GM23338 (cell line): ENCODE data around the gene TENM4. TPM values are rescaled to one million over a fixed set of nuclear protein-coding genes. Genes with fewer than 3 reads are reported as not detected.

Experiments used
- ATAC-seq: fragments of 200-7000 bp; cut with Tn5 transposase; 3 replicates; pipeline ENCODE4 v1.9.1; 2020
- DNase-seq: peaks from one replicate; pipeline ENCODE4 v3.0.0-alpha.2; 2015; ENCODE audit warnings: low spot score
- H2AFZ ChIP-seq: fragments of 200-600 bp; sonication (generic); 2 replicates; pipeline ENCODE4 v1.8.0; 2016; ENCODE audit warnings: antibody characterized with exemption, mild to moderate bottlenecking, moderate library complexity
- H3F3A ChIP-seq: fragments of 200-600 bp; sonication (generic); replicated peaks from 2 replicates; pipeline ENCODE4 v1.8.0; 2017; ENCODE audit warnings: antibody characterized with exemption, mixed run types, low read depth
- H3K27ac ChIP-seq: fragments of 200-600 bp; sonication (generic); 2 replicates; pipeline ENCODE4 v1.6.1; 2016; ENCODE audit warnings: low read depth
- H3K27me3 ChIP-seq: fragments of 200-600 bp; sonication (generic); 2 replicates; pipeline ENCODE4 v1.8.0; 2016; ENCODE audit warnings: mild to moderate bottlenecking, mixed run types, moderate library complexity; ENCODE audit not compliant: insufficient read depth
- H3K36me3 ChIP-seq: fragments of 200-600 bp; sonication (generic); 2 replicates; pipeline ENCODE4 v1.8.0; 2016; ENCODE audit warnings: mild to moderate bottlenecking; ENCODE audit not compliant: insufficient read depth
- H3K4me1 ChIP-seq: fragments of 200-600 bp; sonication (generic); 2 replicates; pipeline ENCODE4 v1.8.0; 2016; ENCODE audit warnings: mild to moderate bottlenecking, moderate library complexity; ENCODE audit not compliant: insufficient read depth
- H3K4me2 ChIP-seq: fragments of 200-600 bp; sonication (generic); 2 replicates; pipeline ENCODE4 v1.7.1; 2017; ENCODE audit warnings: mixed run types
- H3K4me3 ChIP-seq: fragments of 200-600 bp; sonication (generic); 2 replicates; pipeline ENCODE4 v1.6.1; 2016; ENCODE audit warnings: mixed run types
- H3K79me2 ChIP-seq: fragments of 200-600 bp; sonication (generic); replicated peaks from 2 replicates; pipeline ENCODE4 v1.8.0; 2017; ENCODE audit warnings: mild to moderate bottlenecking; ENCODE audit not compliant: insufficient read depth
- H3K9me2 ChIP-seq: fragments of 200-600 bp; sonication (generic); 2 replicates; pipeline ENCODE4 v1.8.0; 2017; ENCODE audit not compliant: insufficient read depth
- H4K20me1 ChIP-seq: fragments of 200-600 bp; sonication (generic); replicated peaks from 2 replicates; pipeline ENCODE4 v1.8.0; 2017; ENCODE audit warnings: mild to moderate bottlenecking; ENCODE audit not compliant: insufficient read depth
- H3K27ac Mint-ChIP-seq: 2 replicates; pipeline ENCODE4 v1.8.0; 2020; ENCODE audit warnings: inconsistent platforms, mild to moderate bottlenecking, moderate library complexity, mixed read lengths
- H3K27me3 Mint-ChIP-seq: 3 replicates; pipeline ENCODE4 v1.8.0; 2022; ENCODE audit warnings: low read depth, mild to moderate bottlenecking, moderate library complexity, mixed read lengths, inconsistent platforms; ENCODE audit not compliant: insufficient read depth, poor library complexity
- H3K36me3 Mint-ChIP-seq: 3 replicates; pipeline ENCODE4 v1.8.0; 2021; ENCODE audit warnings: low read depth, mild to moderate bottlenecking, inconsistent platforms, moderate library complexity, mixed read lengths
- H3K4me1 Mint-ChIP-seq: 3 replicates; pipeline ENCODE4 v1.8.0; 2020; ENCODE audit warnings: mild to moderate bottlenecking, inconsistent platforms, mixed read lengths
- H3K4me3 Mint-ChIP-seq: 3 replicates; pipeline ENCODE4 v1.8.0; 2021; ENCODE audit warnings: moderate library complexity, mild to moderate bottlenecking, inconsistent platforms, mixed read lengths
- H3K9me3 Mint-ChIP-seq: 3 replicates; pipeline ENCODE4 v1.8.0; 2020; ENCODE audit warnings: moderate library complexity, mild to moderate bottlenecking, inconsistent platforms, mixed read lengths
- CREB1 ChIP-seq: fragments of 250-450 bp; sonication (Bioruptor Pico); IDR thresholded peaks from 2 replicates; pipeline ENCODE4 v1.5.0; 2020; ENCODE audit warnings: low read depth, mild to moderate bottlenecking, moderate library complexity
- CTCF ChIP-seq, 2 experiments: fragments of 200-600 bp in 1 of 2; sonication (generic) in 1 of 2; conservative IDR thresholded peaks; 2 replicates each; pipeline versions ENCODE4 v1.5.1 to v1.6.1; 2016 to 2017; ENCODE audit warnings: antibody characterized with exemption in 2 of 2, low read depth in 2 of 2, mild to moderate bottlenecking in 2 of 2, moderate library complexity in 1 of 2
- ETS1 ChIP-seq: IDR thresholded peaks from 2 replicates; pipeline ENCODE4 v1.6.1; 2016; ENCODE audit warnings: antibody characterized with exemption
- EZH2 ChIP-seq: fragments of 200-600 bp; sonication (generic); IDR thresholded peaks from one replicate; pipeline ENCODE4 v1.8.0; 2017; ENCODE audit warnings: antibody characterized with exemption, mild to moderate bottlenecking, low read depth; ENCODE audit not compliant: unreplicated experiment
- JUNB ChIP-seq: IDR thresholded peaks from one replicate; pipeline ENCODE4 v1.6.1; 2016; ENCODE audit warnings: antibody characterized with exemption; ENCODE audit not compliant: unreplicated experiment
- POLR2AphosphoS5 ChIP-seq: IDR thresholded peaks from 2 replicates; pipeline ENCODE4 v1.6.1; 2016; ENCODE audit warnings: antibody characterized with exemption, low read depth
- REST ChIP-seq: IDR thresholded peaks from one replicate; pipeline ENCODE4 v1.6.1; 2018; ENCODE audit warnings: antibody characterized with exemption; ENCODE audit not compliant: unreplicated experiment
- ZNF114 ChIP-seq: fragments of 250-450 bp; sonication (Bioruptor Pico); IDR thresholded peaks from 2 replicates; pipeline ENCODE4 v1.5.0; 2020; ENCODE audit warnings: mild to moderate bottlenecking, moderate library complexity
- ZNF331 ChIP-seq: fragments of 250-450 bp; sonication (Bioruptor Pico); IDR thresholded peaks from 2 replicates; pipeline ENCODE4 v1.5.0; 2020; ENCODE audit warnings: low read depth, mild to moderate bottlenecking, moderate library complexity
- polyA plus RNA-seq: library from polyadenylated mRNA; unstranded; fragments of >200 nt; fragmentation: Nextera tagmentation; extraction: Ambion mirVana; gene quantifications from 2 replicates; pipeline ENCODE4 v1.2.1, GENCODE V29; 2016
- total RNA-seq: library from RNA; depleted of rRNA; stranded (reverse); fragments of >200 nt; shearing (Covaris generic); gene quantifications from 2 replicates; pipeline ENCODE4 v1.2.3, GENCODE V29; 2014

Gene TENM4
- total and polyA plus RNA-seq, 2 experiments from 2014 or later: 7.3 TPM

GRCh38 chr11:78768345-78768744, 672.5 kb downstream of the TENM4 start (continued):
- peak; percentile 60 for TF ChIP-seq REST
- TF ChIP-seq ZNF331: no peak
- TF ChIP-seq CREB1 (CRISPR knock-in tag): no peak

- ATAC-seq (no peak), DNase-seq (no peak)
- Histone ChIP-seq H3K79me2 (no peaks in the 10 kb centered on the region), H3K4me2 (no peak overlapping the region), H3F3A (no peaks in the 10 kb centered on the region), H3K4me1 (no peaks in the 10 kb centered on the region), H2AFZ (no peak overlapping the region), H3K36me3 (no peaks in the 10 kb centered on the region), H3K4me3 (no peak overlapping the region), H3K27ac (no peak overlapping the region), H3K27me3 (no peaks in the 10 kb centered on the region), H3K9me2 (no peaks in the 10 kb centered on the region), H4K20me1 (no peaks in the 10 kb centered on the region)
- no peak overlapping the region for H3K4me3 Mint-ChIP-seq
- H3K36me3 Mint-ChIP-seq: no peaks in the 10 kb centered on the region
- peaks cover 6% of the 10 kb centered on the region for H3K27me3 Mint-ChIP-seq
- H3K27ac Mint-ChIP-seq: no peak overlapping the region
- H3K9me3 Mint-ChIP-seq: no peaks in the 10 kb centered on the region
- no peak for TF ChIP-seq POLR2AphosphoS5
- no peak for TF ChIP-seq ZNF114 (CRISPR knock-in tag)
- no peak for TF ChIP-seq JUNB
- no peak for TF ChIP-seq EZH2
- TF ChIP-seq ZNF331: no peak
- TF ChIP-seq ETS1: no peak
- H3K4me1 Mint-ChIP-seq: no peaks in the 10 kb centered on the region
These were observed 673.5 kb downstream of the TENM4 start for GRCh38 chr11:78767027-78767932.

GRCh38 chr11:78764946-78765345, 675.9 kb downstream of the TENM4 start:
- no peak overlapping the region for H3K4me2 ChIP-seq
- H3K27ac ChIP-seq: no peak overlapping the region
- no peaks in the 10 kb centered on the region for H3K4me1 Mint-ChIP-seq
- ATAC-seq: no peak
- H3K4me3 Mint-ChIP-seq: no peak overlapping the region
- no peaks in the 10 kb centered on the region for H3K27me3 ChIP-seq
- H3K36me3 ChIP-seq: no peaks in the 10 kb centered on the region
- no peaks in the 10 kb centered on the region for H3K79me2 ChIP-seq
- H3K36me3 Mint-ChIP-seq: no peaks in the 10 kb centered on the region
- H3K27ac Mint-ChIP-seq: no peak overlapping the region
- no peaks in the 10 kb centered on the region for H3F3A ChIP-seq
- H2AFZ ChIP-seq: no peak overlapping the region
- no peaks in the 10 kb centered on the region for H4K20me1 ChIP-seq
- peaks cover 3% of the 10 kb centered on the region for H3K27me3 Mint-ChIP-seq
- no peak for DNase-seq
- H3K4me3 ChIP-seq: no peak overlapping the region
- no peaks in the 10 kb centered on the region for H3K9me3 Mint-ChIP-seq
- H3K4me1 ChIP-seq: no peaks in the 10 kb centered on the region
- no peaks in the 10 kb centered on the region for H3K9me2 ChIP-seq
- TF ChIP-seq ETS1 (no peak), CREB1 (CRISPR knock-in tag) (no peak), CTCF (conservative IDR thresholded peaks at IDR 0.05; ENCODE audit: low read depth in 2 of 2) (no peak), REST (no peak), POLR2AphosphoS5 (no peak), EZH2 (no peak), ZNF331 (no peak), JUNB (no peak)
